ENCODE data around the gene DGKA. TPM values are rescaled to one million over a fixed set of nuclear protein-coding genes. Genes with fewer than 3 reads are reported as not detected.

The DGKA gene
- total and polyA plus RNA-seq, 2 of the 13 experiments (the other 11 are each of a cell fraction or from before 2014, with no cell fraction given) = 2.4 to 5.4 TPM

- POLR2A ChIA-PET = interaction anchor here (1.8 to 2.0 kb wide), 2 partner anchors 11 to 109 kb away, joined by 6 to 12 read pairs; partner anchors contain the start of genes DNAJC14 and PYM1
- CTCF ChIA-PET (ENCODE audit: low intra/inter-chr PET ratio, low total read pairs) = no interaction called here
- no peak overlapping the region for H3K27ac ChIP-seq (ENCODE audit: extremely low read length, insufficient read depth, low read length)
- in situ Hi-C loops (cut with HindIII; ENCODE audit: extremely low pct_ligation_motif_present, low pct_unique_long_range_greater_than_20kb) (loop anchor here (5.0 kb wide), 1 partner anchor 202 kb away; no protein-coding TSS in a partner anchor), intact Hi-C loops (cut with micrococcal nuclease; ENCODE audit: unreplicated experiment) (no loop called here)
- 82% methylated on average over 7 of the region's 8 CpGs for WGBS (ENCODE audit: low lambda C conversion rate)
- no peaks in the 10 kb centered on the region for H3K36me3 ChIP-seq (replicated peaks in 1 of 2; ENCODE audit: control insufficient read depth in 1 of 2, insufficient read depth in 2 of 2, low read length in 2 of 2)
- peaks cover 11% of the 10 kb centered on the region for H3K4me1 ChIP-seq (ENCODE audit: insufficient read depth, low read length)
- FAIRE-seq = no peak
- H3K27me3 ChIP-seq (ENCODE audit: control insufficient read depth in 1 of 2, insufficient read depth in 2 of 2, low read length in 2 of 2) = no peaks in the 10 kb centered on the region
- H3K79me2 ChIP-seq (ENCODE audit: insufficient read depth, low read length) = no peaks in the 10 kb centered on the region
- no peak overlapping the region for H2AFZ ChIP-seq (ENCODE audit: low read length)
- no peak overlapping the region for H3K4me2 ChIP-seq (ENCODE audit: low read depth, low read length)
- no TSS peak for BruUV-seq (replicated peaks)
- H4K20me1 ChIP-seq (ENCODE audit: insufficient read depth, low read length) = no peaks in the 10 kb centered on the region
- no peaks in the 10 kb centered on the region for H3K9me3 ChIP-seq (ENCODE audit: low read length)
- H3K9ac ChIP-seq (ENCODE audit: insufficient read depth, low read depth, low read length) = no peak overlapping the region
- no peak for ATAC-seq
- DNase-seq (ENCODE audit: low spot score) = no peak
- no peak overlapping the region for H3K4me3 ChIP-seq (replicated peaks in 1 of 3; ENCODE audit: insufficient read depth in 1 of 3, low read depth in 2 of 3, low read length in 3 of 3)
- TF ChIP-seq ZBTB8A (CRISPR knock-in tag; IDR thresholded peaks at IDR 0.05; ENCODE audit: borderline replicate concordance, low read depth) = no peak
- TF ChIP-seq PAXIP1 (CRISPR knock-in tag; conservative IDR thresholded peaks at IDR 0.05) = no peak
- no peak for TF ChIP-seq CAMTA2 (CRISPR knock-in tag; IDR thresholded peaks at IDR 0.05; ENCODE audit: borderline replicate concordance)
- TF ChIP-seq ZNF407 (CRISPR knock-in tag; IDR thresholded peaks at IDR 0.05; ENCODE audit: not compliant biosample characterization) = no peak
- TF ChIP-seq ZNF674 (CRISPR knock-in tag; IDR thresholded peaks at IDR 0.05; ENCODE audit: low read depth) = no peak
- no peak for TF ChIP-seq BCLAF1 (IDR thresholded peaks at IDR 0.05)
- no peak for TF ChIP-seq CREM (IDR thresholded peaks at IDR 0.05)
- no peak for TF ChIP-seq CREM (CRISPR knock-in tag; IDR thresholded peaks at IDR 0.05)
- TF ChIP-seq HIVEP1 (CRISPR knock-in tag; IDR thresholded peaks at IDR 0.05) = no peak
These were observed 8.0 kb downstream of the DGKA start for GRCh38 chr12:55938826-55939501.
